ENCODE data around the gene GNAQ. TPM values are rescaled to one million over a fixed set of nuclear protein-coding genes. Genes with fewer than 3 reads are reported as not detected.

The GNAQ gene
- polyA plus RNA-seq, 1 of the 3 experiments (the other 2 are of a cell fraction), result 20.9 TPM

GRCh38 chr9:77901018-77901417 is 130.6 kb downstream of the GNAQ start:
- POLR2A ChIA-PET, result no interaction called here
- no peak overlapping the region for H3K9ac ChIP-seq

More at GRCh38 chr9:77901018-77901417, 130.6 kb downstream of the GNAQ start:
- no peaks in the 10 kb centered on the region for H3K9me3 ChIP-seq
- WGBS (ENCODE audit: low lambda C conversion rate), result 100% methylated on average over 3 of the region's 3 CpGs
- DNase-seq, result no peak
- no peak for TF ChIP-seq PBX3 (IDR thresholded peaks at IDR 0.05)
- no peak for TF ChIP-seq NRF1 (IDR thresholded peaks at IDR 0.05; ENCODE audit: low read depth, low read length)
- TF ChIP-seq NFIC (IDR thresholded peaks at IDR 0.05; ENCODE audit: borderline replicate concordance), result no peak
- no peak for TF ChIP-seq IRF3 (IDR thresholded peaks at IDR 0.05; ENCODE audit: low read depth, low read length)
- TF ChIP-seq POLR2AphosphoS5 (IDR thresholded peaks at IDR 0.05; ENCODE audit: low read depth, low read length), result no peak
- no peak for TF ChIP-seq MEF2A (IDR thresholded peaks at IDR 0.05; ENCODE audit: borderline replicate concordance, low read depth)
- TF ChIP-seq MAX (IDR thresholded peaks at IDR 0.05; ENCODE audit: low read depth), result no peak
- no peak for TF ChIP-seq RFX5 (IDR thresholded peaks at IDR 0.05; ENCODE audit: low read length)
- no peak for TF ChIP-seq SMC3 (IDR thresholded peaks at IDR 0.05; ENCODE audit: low read depth, low read length)
- TF ChIP-seq USF2 (IDR thresholded peaks at IDR 0.05; ENCODE audit: borderline replicate concordance, low read depth, low read length), result no peak
- TF ChIP-seq SIN3A (IDR thresholded peaks at IDR 0.05; ENCODE audit: borderline replicate concordance, low read depth, low read length), result no peak
- TF ChIP-seq CHD2 (IDR thresholded peaks at IDR 0.05; ENCODE audit: low read length, partially characterized antibody), result no peak
- peaks cover 27 to 29% of the 10 kb centered on the region in 2 experiments; a peak in 3 of 4 replicates for H3K4me1 ChIP-seq (ENCODE audit: control insufficient read depth in 1 of 2, insufficient read depth in 2 of 2, low read depth in 1 of 2, low read length in 1 of 2)
- peaks cover 15% of the 10 kb centered on the region for H3F3A ChIP-seq (replicated peaks; ENCODE audit: insufficient read depth)
- peaks cover 21% of the 10 kb centered on the region for H4K20me1 ChIP-seq (ENCODE audit: insufficient read depth)
- H3K27ac ChIP-seq (ENCODE audit: low read depth in 2 of 2, low read length in 1 of 2), result no peak overlapping the region
- no peaks in the 10 kb centered on the region for H3K27me3 ChIP-seq (ENCODE audit: insufficient read depth)
- no peak overlapping the region for H2AFZ ChIP-seq (ENCODE audit: low read depth)
- no peak overlapping the region for H3K4me2 ChIP-seq
- no peaks in the 10 kb centered on the region for H3K9me2 ChIP-seq
- CTCF ChIA-PET, result no interaction called here
- peaks cover 34% of the 10 kb centered on the region; the same call in 1 of the 2 replicates for H3K79me2 ChIP-seq (ENCODE audit: insufficient read depth)
- H3K36me3 ChIP-seq (replicated peaks in 1 of 2; ENCODE audit: control insufficient read depth in 1 of 2, insufficient read depth in 2 of 2, low read length in 1 of 2), result peaks cover 3 to 5% of the 10 kb centered on the region in 2 experiments
- no peak overlapping the region for H3K4me3 ChIP-seq (ENCODE audit: low read depth in 2 of 2, low read length in 1 of 2)

Measured in SK-N-SH (cell line).